IPS-15b (cell line): Measurements from ENCODE around the gene COPRS.

Source experiments
- H3K27me3 ChIP-seq: one replicate; pipeline ENCODE4 v1.6.1; 2013; ENCODE audit warnings: low read length; ENCODE audit not compliant: control insufficient read depth, insufficient read depth
- H3K36me3 ChIP-seq: one replicate; pipeline ENCODE4 v1.6.1; 2013; ENCODE audit warnings: low read length; ENCODE audit not compliant: control insufficient read depth, insufficient read depth
- H3K4me1 ChIP-seq: one replicate; pipeline ENCODE4 v1.6.1; 2013; ENCODE audit warnings: mild to moderate bottlenecking, low read length; ENCODE audit not compliant: control insufficient read depth, insufficient read depth
- H3K4me3 ChIP-seq: one replicate; pipeline ENCODE4 v1.5.1; 2013; ENCODE audit warnings: low read depth, low read length
- H3K9ac ChIP-seq: one replicate; pipeline ENCODE4 v1.6.1; 2013; ENCODE audit warnings: low read depth, mild to moderate bottlenecking, low read length
- H3K9me3 ChIP-seq: one replicate; pipeline ENCODE4 v1.6.1; 2013; ENCODE audit warnings: mild to moderate bottlenecking, low read length; ENCODE audit not compliant: control insufficient read depth, insufficient read depth

Gene COPRS

GRCh38 chr17:31858642-31859486, at the start of gene COPRS:
Gene COPRS, minus strand, starts transcription at chr17:31859244. Its CDS starts 45 bp downstream, at chr17:31859199.
- H3K9me3 ChIP-seq, result no peaks in the 10 kb centered on the region
- H3K36me3 ChIP-seq, result peaks cover 6% of the 10 kb centered on the region
- H3K4me1 ChIP-seq, result peaks cover 3% of the 10 kb centered on the region
- peak within 1 kb of the TSS; percentile 76 for H3K4me3 ChIP-seq
- H3K27me3 ChIP-seq, result peaks cover 7% of the 10 kb centered on the region
- no peak within 1 kb of the TSS for H3K9ac ChIP-seq

GRCh38 chr17:31908386-31908785, 49.3 kb upstream of the COPRS start:
- H3K9me3 ChIP-seq, result no peaks in the 10 kb centered on the region
- no peaks in the 10 kb centered on the region for H3K36me3 ChIP-seq
- H3K4me3 ChIP-seq, result no peak overlapping the region
- no peaks in the 10 kb centered on the region for H3K27me3 ChIP-seq
- no peaks in the 10 kb centered on the region for H3K4me1 ChIP-seq
- H3K9ac ChIP-seq, result no peak overlapping the region

GRCh38 chr17:31907342-31907962, 48.4 kb upstream of the COPRS start:
- Histone ChIP-seq H3K9ac (no peak overlapping the region), H3K4me3 (no peak overlapping the region), H3K4me1 (no peaks in the 10 kb centered on the region), H3K36me3 (no peaks in the 10 kb centered on the region), H3K27me3 (no peaks in the 10 kb centered on the region), H3K9me3 (no peaks in the 10 kb centered on the region)

GRCh38 chr17:31903401-31903800, 44.4 kb upstream of the COPRS start:
- Histone ChIP-seq H3K9me3 (no peaks in the 10 kb centered on the region), H3K27me3 (no peaks in the 10 kb centered on the region), H3K9ac (no peak overlapping the region), H3K4me3 (no peak overlapping the region), H3K4me1 (no peaks in the 10 kb centered on the region), H3K36me3 (peaks cover 8% of the 10 kb centered on the region)

- no peak overlapping the region for H3K4me3 ChIP-seq
- H3K9ac ChIP-seq, result no peak overlapping the region
- H3K4me1 ChIP-seq, result no peaks in the 10 kb centered on the region
- no peaks in the 10 kb centered on the region for H3K27me3 ChIP-seq
- peaks cover 8% of the 10 kb centered on the region for H3K36me3 ChIP-seq
- no peaks in the 10 kb centered on the region for H3K9me3 ChIP-seq
Measured at GRCh38 chr17:31902693-31903092, 43.6 kb upstream of the COPRS start.

- Histone ChIP-seq H3K9me3 (no peaks in the 10 kb centered on the region), H3K36me3 (peaks cover 16% of the 10 kb centered on the region), H3K4me1 (no peaks in the 10 kb centered on the region), H3K4me3 (peak overlapping the region; percentile 86), H3K9ac (peak overlapping the region; percentile 71), H3K27me3 (no peaks in the 10 kb centered on the region)
Measured at GRCh38 chr17:31900877-31901276, 41.8 kb upstream of the COPRS start.

- H3K9ac ChIP-seq, result no peak overlapping the region
- peaks cover 30% of the 10 kb centered on the region for H3K36me3 ChIP-seq
- no peak overlapping the region for H3K4me3 ChIP-seq
- no peaks in the 10 kb centered on the region for H3K27me3 ChIP-seq
- no peaks in the 10 kb centered on the region for H3K9me3 ChIP-seq
- H3K4me1 ChIP-seq, result no peaks in the 10 kb centered on the region
Measured at GRCh38 chr17:31888124-31888523, 29.1 kb upstream of the COPRS start.

- Histone ChIP-seq H3K4me3 (no peak overlapping the region), H3K9ac (no peak overlapping the region), H3K36me3 (peaks cover 40% of the 10 kb centered on the region), H3K9me3 (no peaks in the 10 kb centered on the region), H3K4me1 (no peaks in the 10 kb centered on the region), H3K27me3 (no peaks in the 10 kb centered on the region)
Measured at GRCh38 chr17:31882571-31882970, 23.5 kb upstream of the COPRS start.

- peaks cover 28% of the 10 kb centered on the region for H3K36me3 ChIP-seq
- H3K27me3 ChIP-seq, result no peaks in the 10 kb centered on the region
- H3K9me3 ChIP-seq, result no peaks in the 10 kb centered on the region
Measured at GRCh38 chr17:31880311-31880710, 21.3 kb upstream of the COPRS start.

GRCh38 chr17:31878703-31879073, 19.6 kb upstream of the COPRS start:
- no peak overlapping the region for H3K9ac ChIP-seq
- no peak overlapping the region for H3K4me3 ChIP-seq
- no peaks in the 10 kb centered on the region for H3K27me3 ChIP-seq
- H3K36me3 ChIP-seq, result peaks cover 27% of the 10 kb centered on the region
- no peaks in the 10 kb centered on the region for H3K4me1 ChIP-seq
- H3K9me3 ChIP-seq, result no peaks in the 10 kb centered on the region

More at GRCh38 chr17:31880311-31880710, 21.3 kb upstream of the COPRS start:
- H3K9ac ChIP-seq, result no peak overlapping the region
- no peaks in the 10 kb centered on the region for H3K4me1 ChIP-seq
- no peak overlapping the region for H3K4me3 ChIP-seq

- Histone ChIP-seq H3K4me1 (no peaks in the 10 kb centered on the region), H3K9me3 (no peaks in the 10 kb centered on the region), H3K27me3 (no peaks in the 10 kb centered on the region), H3K36me3 (peaks cover 30% of the 10 kb centered on the region), H3K9ac (no peak overlapping the region), H3K4me3 (no peak overlapping the region)
Measured at GRCh38 chr17:31877911-31878702, 19.1 kb upstream of the COPRS start.
